Transverse colon (tissue), 4 donors: Measurements from ENCODE around the gene RSKR. TPM values are rescaled to one million over a fixed set of nuclear protein-coding genes. Genes with fewer than 3 reads are reported as not detected.

Experiments
- DNase-seq: peaks from one replicate; pipeline ENCODE4 v3.0.0-alpha.2; 2019
- H3K27ac ChIP-seq, 4 donors: fragments of 200-600 bp; sonication (generic); 2 replicates each; pipeline ENCODE4 v1.5.1; 2016 to 2018; ENCODE audit warnings: inconsistent platforms in 4 of 4
- H3K27me3 ChIP-seq: fragments of 200-600 bp; sonication (generic); 2 replicates; pipeline ENCODE4 v1.5.1; 2017; ENCODE audit warnings: inconsistent platforms
- H3K36me3 ChIP-seq, 4 donors: fragments of 200-600 bp; sonication (generic); 2 replicates each; pipeline ENCODE4 v1.5.1; 2017 to 2019; ENCODE audit warnings: inconsistent platforms in 4 of 4
- H3K4me1 ChIP-seq, 4 donors: fragments of 200-600 bp; sonication (generic); 2 replicates each; pipeline ENCODE4 v1.5.1; 2017 to 2020; ENCODE audit warnings: inconsistent platforms in 4 of 4
- H3K4me3 ChIP-seq, 4 donors: fragments of 200-600 bp; sonication (generic); 1 replicate in 1 of 4; 2 replicates in 3 of 4; pipeline versions ENCODE4 v1.5.1 to v1.6.1; 2017 to 2019; ENCODE audit warnings: inconsistent platforms in 4 of 4
- H3K9me3 ChIP-seq, 2 donors: fragments of 200-600 bp; sonication (generic); 2 replicates each; pipeline ENCODE4 v1.5.1; 2017 to 2019; ENCODE audit warnings: inconsistent platforms in 2 of 2
- CTCF ChIP-seq, 5 experiments: fragments of 200-600 bp in 3 of 5; fragments of 450-650 bp in 2 of 5; sonication (generic) in 3 of 5; IDR thresholded peaks; 1 replicate in 2 of 5; 2 replicates in 3 of 5; pipeline ENCODE4 v1.5.1; 2016 to 2017; ENCODE audit warnings: antibody characterized with exemption in 5 of 5, inconsistent platforms in 3 of 5, mild to moderate bottlenecking in 2 of 5, moderate library complexity in 1 of 5
- EP300 ChIP-seq: sonication (generic); formaldehyde crosslinking; IDR thresholded peaks from one replicate; pipeline ENCODE4 v1.6.1; 2017; ENCODE audit warnings: antibody characterized with exemption, low read depth
- POLR2A ChIP-seq: fragments of 450-650 bp; IDR thresholded peaks from one replicate; pipeline ENCODE4 v1.6.1; 2016; ENCODE audit warnings: antibody characterized with exemption, mild to moderate bottlenecking, moderate library complexity
- POLR2AphosphoS5 ChIP-seq, 3 donors: sonication (generic); formaldehyde crosslinking; IDR thresholded peaks; one replicate each; pipeline ENCODE4 v1.6.1; 2016; ENCODE audit warnings: antibody characterized with exemption in 3 of 3
- WGBS, 2 donors: methylation state at CpG; one replicate each; pipeline ENCODE4 v1.1.5; 2018; ENCODE audit warnings: low coverage in 1 of 2; 5-methylcytosine and 5-hydroxymethylcytosine counted together
- in situ Hi-C, 4 donors: fragments of 200-750 bp; cut with MboI; loops; one replicate each; pipeline versions ENCODE4 v1.15.0 to v1.15.1; 2017; ENCODE audit warnings: low sequenced_read_pairs in 3 of 4, low pct_ligation_motif_present in 1 of 4, low pct_unique_long_range_greater_than_20kb in 1 of 4
- intact Hi-C: fragments of 100-400 bp; cut with DNase I; formaldehyde crosslinking; loops from one replicate; pipeline ENCODE4 v1.15.1; 2023; ENCODE audit warnings: low total_unique reads
- total RNA-seq, 4 donors: library from RNA; depleted of rRNA; stranded (reverse); fragments of >200 nt; gene quantifications; one replicate each; pipeline ENCODE4 v1.1.0, GENCODE V29; 2016

The RSKR gene
- total RNA-seq, 4 donors from 2014 or later: 8.3 to 70.8 (median 22.1) TPM

- H3K4me3 ChIP-seq: no peak overlapping the region
- no peak for DNase-seq
- H3K27me3 ChIP-seq: no peaks in the 10 kb centered on the region
- no peaks in the 10 kb centered on the region for H3K9me3 ChIP-seq
- H3K27ac ChIP-seq: no peak overlapping the region
- intact Hi-C loops (no loop called here), in situ Hi-C loops (no loop called here)
- H3K4me1 ChIP-seq: peaks cover 0 to 9% (median 1%) of the 10 kb centered on the region in 4 donors
- no peak for TF ChIP-seq POLR2AphosphoS5 (IDR thresholded peaks at IDR 0.05)
- TF ChIP-seq EP300: no peak
- TF ChIP-seq CTCF (IDR thresholded peaks at IDR 0.05): no peak
- TF ChIP-seq POLR2A: no peak
- WGBS, 2 donors: 90 to 96% methylated on average over 3 of the region's 3 CpGs
- H3K36me3 ChIP-seq: peaks cover 0 to 38% (median 19%) of the 10 kb centered on the region in 4 donors
Observed at GRCh38 chr17:28563475-28563874, 50.5 kb downstream of the RSKR start.

Other genes with a start within 250 kb of the RSKR start
- not detected for gene SEBOX, start 249.0 kb downstream of the RSKR start, total RNA-seq
- not detected for gene VTN, start 243.9 kb downstream of the RSKR start, total RNA-seq
- gene SARM1, start 242.5 kb downstream of the RSKR start, total RNA-seq: 10 to 100 TPM in 2 of 4 donors, 1 to 10 TPM in 2; 6.0 to 22.1 (median 9.5) TPM
- gene SLC46A1, start 208.0 kb downstream of the RSKR start, total RNA-seq: 10 to 100 TPM in 2 of 4 donors, 1 to 10 TPM in 2; 7.5 to 15.9 (median 11.0) TPM
- 10 to 100 TPM in 3 of 4 donors, not detected in 1; 49.7 to 95.0 (median 50.3) TPM for gene SLC13A2, start 140.5 kb downstream of the RSKR start, total RNA-seq
- under 1 TPM in 2 of 4 donors, not detected in 2; 0.14 to 0.32 TPM for gene FOXN1, start 107.8 kb downstream of the RSKR start, total RNA-seq
- gene UNC119, start 61.6 kb downstream of the RSKR start, total RNA-seq: 10 to 100 TPM; 16.4 to 52.4 (median 32.8) TPM
- 100 to 1,000 TPM in 2 of 4 donors, 10 to 100 TPM in 2; 18.1 to 182 (median 87.6) TPM for gene PIGS, start 42.7 kb downstream of the RSKR start, total RNA-seq
- gene ALDOC, start 37.3 kb downstream of the RSKR start, total RNA-seq: 10 to 100 TPM in 2 of 4 donors, 1 to 10 TPM in 2; 3.0 to 46.1 (median 18.7) TPM
- 10 to 100 TPM in 3 of 4 donors, 1 to 10 TPM in 1; 8.9 to 21.5 (median 13.6) TPM for gene SPAG5, start 15.2 kb downstream of the RSKR start, total RNA-seq
- 100 to 1,000 TPM; 117 to 120 (median 118) TPM for gene BLTP2, start 31.0 kb upstream of the RSKR start, total RNA-seq
- 10 to 100 TPM; 32.2 to 69.9 (median 49.1) TPM for gene SDF2, start 47.7 kb upstream of the RSKR start, total RNA-seq
- 100 to 1,000 TPM in 1 of 4 donors, 10 to 100 TPM in 3; 50.8 to 167 (median 61.6) TPM for gene SUPT6H, start 48.0 kb upstream of the RSKR start, total RNA-seq
- 1 to 10 TPM in 2 of 4 donors, under 1 TPM in 1, not detected in 1; 0.96 to 2.9 (median 1.4) TPM for gene PROCA1, start 97.7 kb upstream of the RSKR start, total RNA-seq
- 10 to 100 TPM; 41.1 to 60.5 (median 50.0) TPM for gene RAB34, start 103.7 kb upstream of the RSKR start, total RNA-seq
- gene RPL23A, start 105.8 kb upstream of the RSKR start, total RNA-seq: 100 to 1,000 TPM; 238 to 385 (median 342) TPM
- 10 to 100 TPM in 1 of 4 donors, 1 to 10 TPM in 1, not detected in 2; 5.6 to 11.5 TPM for gene TLCD1, start 112.0 kb upstream of the RSKR start, total RNA-seq
- gene NEK8, start 114.6 kb upstream of the RSKR start, total RNA-seq: 10 to 100 TPM in 1 of 4 donors, 1 to 10 TPM in 3; 5.7 to 52.3 (median 8.3) TPM
- 100 to 1,000 TPM in 3 of 4 donors, 10 to 100 TPM in 1; 65.7 to 191 (median 126) TPM for gene TRAF4, start 129.8 kb upstream of the RSKR start, total RNA-seq
- gene FAM222B, start 228.6 kb upstream of the RSKR start, total RNA-seq: 10 to 100 TPM; 23.2 to 41.0 (median 32.9) TPM
- gene ERAL1, start 240.8 kb upstream of the RSKR start, total RNA-seq: 10 to 100 TPM; 28.1 to 74.4 (median 47.3) TPM